ENCODE data around the gene ADCY5.

Gene ADCY5

DNA sequence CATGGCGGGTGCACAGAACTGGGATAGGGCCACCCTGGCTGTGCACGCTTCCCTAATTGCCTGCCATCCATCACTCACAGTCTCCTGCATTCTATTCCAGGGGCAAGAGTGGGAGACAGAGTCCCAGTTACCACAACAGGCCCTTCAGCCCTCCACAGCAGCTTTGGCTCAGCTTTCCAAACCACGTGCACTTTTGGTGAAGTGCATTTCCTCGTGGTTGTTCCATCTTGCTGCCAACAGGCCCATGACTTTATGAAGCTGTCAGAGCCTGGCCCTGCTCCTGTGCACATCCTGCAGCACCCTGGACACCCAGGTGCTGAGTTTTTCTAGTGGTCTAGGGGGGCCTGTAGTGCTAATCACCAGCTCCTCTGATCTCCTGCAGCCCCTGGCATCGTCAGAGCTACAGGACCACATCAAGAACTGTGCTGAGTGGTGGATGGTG, 110.2 kb downstream of the ADCY5 start:
- DNase-seq: no peak

GRCh38 chr3:123337948-123338619, 110.8 kb downstream of the ADCY5 start:
- no peak for DNase-seq

GRCh38 chr3:123337226-123337625, 111.7 kb downstream of the ADCY5 start:
- no peak for DNase-seq

DNA sequence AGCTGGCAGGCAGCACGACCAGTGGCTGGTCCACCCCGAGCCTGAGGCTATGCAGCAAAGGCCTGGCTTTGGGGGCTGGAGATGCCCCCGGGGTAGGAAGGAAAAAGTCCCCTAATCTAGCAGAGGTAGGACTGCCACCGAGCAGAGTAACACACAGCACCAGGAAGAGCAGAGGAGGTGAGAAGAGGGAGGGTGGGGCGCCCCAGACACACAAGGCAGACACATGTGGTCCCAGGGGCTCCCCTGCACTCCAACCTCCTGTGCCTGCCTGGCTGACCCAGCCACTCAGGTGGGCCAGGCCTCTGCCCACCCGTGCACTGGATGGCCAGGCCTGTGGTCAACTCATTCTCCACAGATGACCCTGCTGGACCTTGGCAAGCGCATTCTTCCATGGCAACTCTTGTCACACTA, 112.4 kb downstream of the ADCY5 start:
- no peak for DNase-seq

DNA sequence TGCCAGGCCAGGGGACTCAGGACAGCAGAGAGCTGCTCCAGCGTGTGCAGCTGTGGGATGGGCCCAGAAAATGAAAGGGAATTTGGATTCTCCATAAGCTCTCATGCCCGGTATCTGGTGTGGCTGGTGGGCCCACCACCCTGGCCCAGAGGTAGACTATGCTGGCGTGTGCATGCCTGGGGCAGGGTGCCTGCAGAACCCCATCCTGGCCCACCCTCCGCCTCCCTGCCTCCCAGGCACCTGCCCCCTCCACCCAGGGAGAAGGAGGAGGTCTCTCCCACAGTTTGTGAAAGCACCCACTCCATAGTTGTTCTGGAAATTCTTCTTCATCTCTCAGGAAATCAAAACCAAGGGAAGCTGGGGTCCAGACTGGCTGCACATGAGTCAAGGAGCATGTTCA, 112.9 kb downstream of the ADCY5 start:
- no peak for DNase-seq

DNA sequence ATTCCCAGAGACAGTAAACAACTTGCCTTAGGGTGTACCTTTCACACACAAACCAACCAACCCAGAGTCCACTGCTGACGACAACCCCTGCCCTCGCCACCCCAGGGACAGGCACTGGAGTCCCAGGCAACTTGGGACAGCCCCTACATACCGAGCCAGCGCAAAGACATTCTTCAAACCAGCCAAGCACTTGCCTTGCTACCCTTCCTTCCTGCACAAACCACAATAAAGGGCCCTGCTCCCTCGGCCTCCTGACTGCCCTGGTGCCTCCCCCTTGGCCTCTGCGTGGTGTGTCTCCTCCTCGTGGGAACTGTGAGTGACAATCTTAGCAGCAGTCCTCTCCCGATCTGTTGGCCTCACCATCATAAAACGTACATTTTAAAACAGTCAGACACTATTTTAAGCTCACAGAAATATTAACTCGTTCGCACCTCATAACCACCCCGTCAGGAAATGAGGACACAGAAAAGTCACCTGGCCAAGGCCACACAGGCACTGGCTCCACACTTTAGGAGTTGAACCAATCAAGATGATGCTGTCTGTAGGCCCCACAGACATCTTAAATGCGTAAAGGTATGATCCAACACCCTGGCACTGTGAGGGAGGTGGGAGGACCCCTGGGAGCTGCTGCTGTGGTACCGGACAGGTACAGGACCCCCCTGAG, 113.8 kb downstream of the ADCY5 start:
- no peak for DNase-seq

DNA sequence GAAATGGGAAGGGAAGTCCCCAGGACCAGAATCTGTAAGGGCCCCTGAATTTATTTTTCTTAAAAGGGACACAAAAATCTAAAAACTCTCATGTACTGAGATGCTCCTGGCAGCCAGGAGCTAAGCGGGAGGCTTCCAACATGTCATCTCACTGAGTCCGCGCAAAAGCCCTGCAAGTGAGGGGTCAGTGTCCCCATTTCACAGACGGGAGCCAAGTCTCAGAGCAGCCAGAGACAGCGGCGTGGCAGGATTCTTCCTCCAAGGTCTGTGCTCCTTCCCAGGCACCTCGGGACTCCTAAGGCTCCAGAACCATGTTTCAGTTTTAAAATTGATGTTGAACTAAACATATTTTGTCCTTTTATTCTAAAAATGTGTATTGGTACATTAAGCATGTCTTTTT, 114.8 kb downstream of the ADCY5 start:
- DNase-seq: no peak

DNA sequence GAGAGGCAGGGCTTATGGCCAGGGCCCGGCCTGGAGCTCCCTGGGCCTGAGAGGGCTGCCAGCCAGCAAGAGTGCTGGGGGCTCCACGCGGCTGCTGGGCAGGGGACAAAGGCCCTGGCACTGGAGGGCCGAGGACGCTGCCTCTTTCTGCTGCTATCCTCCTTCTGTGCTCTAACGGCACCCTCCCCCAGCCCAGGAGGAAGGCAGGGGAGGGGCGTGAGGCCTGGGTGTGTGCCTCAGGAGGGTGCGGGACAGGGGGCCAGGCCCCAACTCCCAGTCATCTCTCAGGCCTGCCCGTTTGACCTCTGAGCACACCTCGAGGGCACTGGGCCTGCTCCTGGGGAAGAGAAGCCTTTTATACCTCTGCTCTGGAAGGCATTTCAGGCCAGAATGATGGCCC, 115.5 kb downstream of the ADCY5 start:
- DNase-seq: no peak

GRCh38 chr3:123332124-123332641, 116.7 kb downstream of the ADCY5 start:
- DNase-seq: no peak

- no peak for DNase-seq
These were observed 117.2 kb downstream of the ADCY5 start for GRCh38 chr3:123331651-123332050.

DNA sequence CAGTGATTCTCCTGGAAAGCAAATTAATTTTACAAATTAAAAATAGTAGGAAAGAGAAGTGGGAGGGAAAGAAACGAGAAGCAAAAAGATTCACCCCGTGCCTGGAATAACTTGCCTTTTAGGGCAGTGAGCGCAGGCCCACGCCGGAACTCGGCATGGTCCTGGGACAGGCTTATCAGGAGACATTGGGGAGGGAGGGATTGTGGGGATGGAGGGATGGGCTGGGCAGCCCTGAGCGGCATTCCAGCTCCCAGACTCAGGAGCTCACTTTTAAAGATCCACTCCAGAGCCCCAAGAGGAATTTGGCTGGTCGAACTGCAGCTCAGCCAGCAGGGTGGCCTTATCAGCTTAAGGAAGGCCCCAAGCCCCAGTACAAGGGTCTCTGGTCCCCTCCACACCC, 117.9 kb downstream of the ADCY5 start:
- no peak for DNase-seq

- no peak for DNase-seq
These were observed 118.4 kb downstream of the ADCY5 start for GRCh38 chr3:123330441-123330991.

GRCh38 chr3:123329636-123330340, 119.1 kb downstream of the ADCY5 start:
- no peak for DNase-seq

DNA sequence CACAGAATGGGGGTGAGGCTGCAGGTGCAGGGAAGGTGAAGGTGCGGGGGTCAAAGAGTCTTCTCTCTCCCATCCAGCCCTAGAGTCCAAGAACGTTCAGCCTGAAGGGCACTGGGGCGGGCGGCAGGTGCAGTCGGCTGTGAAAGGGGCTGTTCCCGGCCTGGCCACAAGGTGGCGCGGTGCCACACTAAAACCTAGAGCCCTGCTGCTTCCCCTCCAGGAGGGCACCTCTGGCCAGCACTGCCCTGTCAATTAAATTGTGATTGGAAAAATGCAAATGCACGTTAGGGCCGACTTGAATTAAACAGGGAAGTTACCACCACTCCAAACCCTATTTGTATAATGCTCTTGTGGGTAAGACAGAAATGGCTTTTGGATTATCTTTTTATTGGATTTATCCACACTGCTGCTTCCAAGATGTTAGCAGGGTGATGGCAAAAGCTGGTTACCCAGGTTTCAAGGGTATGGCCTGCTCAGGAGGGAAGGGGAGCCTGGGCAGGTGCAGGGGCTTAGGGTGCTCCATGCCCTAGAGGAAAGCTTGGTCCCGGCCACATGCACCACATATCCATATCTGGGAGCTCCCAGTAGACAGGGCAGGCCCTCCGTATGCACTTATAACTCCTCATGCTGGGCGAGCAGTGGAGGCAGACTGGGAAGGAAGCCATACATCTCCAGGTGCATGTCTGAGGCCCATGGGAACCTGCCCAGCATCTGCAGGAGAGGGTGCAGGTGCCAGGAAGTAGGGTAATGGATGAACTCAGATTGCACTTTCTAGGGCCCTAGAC, 119.8 kb downstream of the ADCY5 start:
- DNase-seq: peak; percentile 4

DNA sequence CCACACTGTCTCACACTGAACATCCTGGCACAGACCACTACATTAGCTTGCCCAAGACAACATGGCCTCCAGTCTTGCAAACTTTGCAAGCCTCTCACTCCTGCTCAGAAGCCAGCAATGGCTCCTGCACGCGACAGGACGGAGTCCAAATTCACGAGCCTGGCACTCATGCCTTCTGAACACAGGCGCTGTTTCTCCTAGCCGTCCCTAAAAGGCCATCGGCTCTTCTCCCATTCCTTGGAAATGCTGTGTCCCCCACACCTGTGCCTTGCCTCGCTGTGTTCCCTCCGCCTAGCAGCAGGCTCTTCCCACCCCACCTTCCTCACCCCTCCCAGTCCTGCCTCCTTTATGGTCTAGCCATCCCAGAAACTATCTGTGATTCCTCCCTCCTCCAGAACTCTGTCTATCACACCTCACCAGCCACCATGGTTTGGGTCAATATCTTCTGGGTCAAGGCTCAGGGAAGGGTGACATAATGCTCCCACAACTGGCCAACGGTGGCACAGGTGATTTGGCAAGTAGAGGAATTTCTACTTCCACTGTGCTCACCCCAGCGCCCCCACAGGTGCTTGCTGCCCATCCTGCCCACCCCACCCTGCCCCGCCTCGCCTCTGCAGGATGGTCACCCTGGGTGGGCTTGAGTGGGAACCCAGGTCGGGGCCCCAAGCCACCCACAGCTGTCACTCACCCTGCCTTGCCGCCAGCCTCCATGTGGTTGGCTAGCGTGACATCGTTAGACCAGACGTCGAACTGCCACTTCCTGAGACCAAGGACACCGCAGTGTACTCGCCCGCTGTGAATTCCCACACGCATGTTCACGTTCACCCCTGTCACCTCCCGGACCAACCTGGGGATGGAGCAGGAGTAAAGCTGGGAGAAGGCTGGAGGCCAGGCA, 120.7 kb downstream of the ADCY5 start:
- no peak for DNase-seq

GRCh38 chr3:123327480-123327879, 121.4 kb downstream of the ADCY5 start:
- no peak for DNase-seq

DNA sequence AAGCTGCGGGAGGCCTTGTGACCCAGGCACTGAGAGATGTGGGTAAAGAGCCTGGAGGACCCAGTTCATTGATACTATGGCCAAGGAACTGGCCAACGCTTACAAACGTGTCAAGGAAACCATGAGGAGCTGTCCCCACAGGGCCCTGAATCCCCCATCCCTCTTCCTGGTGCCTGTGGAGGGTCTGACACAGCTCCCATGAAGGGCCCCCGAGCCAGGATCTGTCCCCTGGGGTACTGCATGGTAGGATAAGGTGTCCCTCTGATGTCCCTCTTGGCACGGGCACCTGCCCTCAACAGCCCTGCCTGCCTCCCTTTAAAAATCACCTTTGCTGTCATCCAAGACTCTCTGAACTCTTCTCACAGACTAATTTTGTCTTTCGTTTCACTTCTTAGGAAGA, 122.4 kb downstream of the ADCY5 start:
- DNase-seq: no peak

- DNase-seq: no peak
These were observed 123.1 kb downstream of the ADCY5 start for GRCh38 chr3:123325766-123326256.

DNA sequence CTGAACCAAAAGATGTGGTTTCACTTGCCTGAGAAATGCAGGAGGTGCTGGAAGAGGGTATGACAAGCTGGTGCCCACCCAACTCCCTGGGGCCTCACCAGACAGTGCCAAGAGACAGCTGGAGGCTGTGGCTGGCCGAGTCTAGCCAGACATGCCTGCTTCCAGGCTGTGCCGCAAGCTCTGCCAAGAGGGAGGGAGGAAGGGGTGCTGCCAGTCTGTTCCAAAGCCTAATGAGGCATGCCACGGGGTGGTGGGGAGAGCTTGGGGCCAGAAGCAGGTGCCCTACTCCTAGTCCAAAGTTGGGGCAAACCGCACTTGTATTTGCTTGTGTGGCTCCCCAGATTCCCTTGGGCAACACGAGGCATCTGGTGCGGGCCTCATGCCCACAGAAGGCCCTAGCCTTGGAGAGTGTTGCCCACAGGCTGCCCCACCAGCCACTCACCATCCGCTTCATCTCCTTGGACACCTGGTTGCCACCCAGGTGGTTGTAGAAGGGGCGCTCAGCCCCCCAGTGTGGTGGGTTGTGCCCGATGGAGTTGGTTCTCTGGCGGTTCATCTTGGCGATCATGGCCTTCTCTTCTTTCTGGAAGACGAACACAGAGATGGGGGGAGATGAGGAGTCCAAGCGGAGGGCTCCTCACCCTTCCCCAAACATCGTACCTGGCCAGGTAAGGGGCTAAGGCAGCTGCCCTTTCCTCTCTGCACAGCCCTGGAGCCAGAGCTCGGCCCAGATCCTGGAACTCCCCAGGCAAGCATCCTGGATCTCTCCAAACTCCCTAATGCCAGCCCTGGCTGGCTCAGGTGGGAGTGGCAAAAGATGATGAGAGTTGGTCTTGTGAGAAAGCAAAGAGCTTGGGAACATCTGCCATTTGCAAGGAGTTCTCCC, 123.8 kb downstream of the ADCY5 start:
- DNase-seq: no peak

GRCh38 chr3:123323781-123324180, 125.1 kb downstream of the ADCY5 start:
- DNase-seq: no peak

Measured in NCI-H774 (cell line).